ENCODE measurements around the gene IPMK. TPM values are rescaled to one million over a fixed set of nuclear protein-coding genes. Genes with fewer than 3 reads are reported as not detected.

IPMK gene
- total and polyA plus RNA-seq, 2 donors (not counting 3 experiments of a cell fraction or from before 2014, with no cell fraction given): 1.4 to 8.1 TPM

- no peaks in the 10 kb centered on the region for H3K9me3 ChIP-seq (replicated peaks; ENCODE audit: control insufficient read depth, insufficient read depth, low read length)
- H4K20me1 ChIP-seq (replicated peaks; ENCODE audit: control insufficient read depth, extremely low read depth, insufficient read depth, low read length): no peaks in the 10 kb centered on the region
- TF ChIP-seq FOS (IDR thresholded peaks at IDR 0.05; ENCODE audit: borderline replicate concordance, insufficient read depth, low read length): no peak
- TF ChIP-seq EZH2 (IDR thresholded peaks at IDR 0.05; ENCODE audit: borderline replicate concordance, low read depth, low read length, severe bottlenecking): no peak
- no peak for TF ChIP-seq JUN (IDR thresholded peaks at IDR 0.05; ENCODE audit: borderline replicate concordance, insufficient read depth, insufficient read length, low read depth)
- no peak for TF ChIP-seq GATA2 (IDR thresholded peaks at IDR 0.05; ENCODE audit: insufficient read depth, insufficient read length, low read depth, low read length)
- TF ChIP-seq POLR2AphosphoS5 (IDR thresholded peaks at IDR 0.05; ENCODE audit: insufficient read depth, low read depth, low read length): no peak
- TF ChIP-seq, protein P1, sequence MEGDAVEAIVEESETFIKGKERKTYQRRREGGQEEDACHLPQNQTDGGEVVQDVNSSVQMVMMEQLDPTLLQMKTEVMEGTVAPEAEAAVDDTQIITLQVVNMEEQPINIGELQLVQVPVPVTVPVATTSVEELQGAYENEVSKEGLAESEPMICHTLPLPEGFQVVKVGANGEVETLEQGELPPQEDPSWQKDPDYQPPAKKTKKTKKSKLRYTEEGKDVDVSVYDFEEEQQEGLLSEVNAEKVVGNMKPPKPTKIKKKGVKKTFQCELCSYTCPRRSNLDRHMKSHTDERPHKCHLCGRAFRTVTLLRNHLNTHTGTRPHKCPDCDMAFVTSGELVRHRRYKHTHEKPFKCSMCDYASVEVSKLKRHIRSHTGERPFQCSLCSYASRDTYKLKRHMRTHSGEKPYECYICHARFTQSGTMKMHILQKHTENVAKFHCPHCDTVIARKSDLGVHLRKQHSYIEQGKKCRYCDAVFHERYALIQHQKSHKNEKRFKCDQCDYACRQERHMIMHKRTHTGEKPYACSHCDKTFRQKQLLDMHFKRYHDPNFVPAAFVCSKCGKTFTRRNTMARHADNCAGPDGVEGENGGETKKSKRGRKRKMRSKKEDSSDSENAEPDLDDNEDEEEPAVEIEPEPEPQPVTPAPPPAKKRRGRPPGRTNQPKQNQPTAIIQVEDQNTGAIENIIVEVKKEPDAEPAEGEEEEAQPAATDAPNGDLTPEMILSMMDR (IDR thresholded peaks at IDR 0.05; ENCODE audit: extremely low read depth in 1 of 2, insufficient read depth in 1 of 2, low read depth in 1 of 2, low read length in 2 of 2): no peak
- intact Hi-C loops (cut with micrococcal nuclease) (loop anchor here (5.0 to 10.0 kb wide), 2 partner anchors 211 to 338 kb away; partner anchors contain the start of gene BICC1), dilution Hi-C loops (cut with MboI; ENCODE audit: extremely low pct_ligation_motif_present, low sequenced_read_pairs) (no loop called here)
- no peaks in the 10 kb centered on the region for H3K4me1 ChIP-seq (ENCODE audit: control insufficient read depth, extremely low read depth, insufficient read depth, low read length)
- DNase-seq (ENCODE audit: low read depth, low spot score) (no peak), FAIRE-seq (no peak)
- no peaks in the 10 kb centered on the region for H3K36me3 ChIP-seq (ENCODE audit: control insufficient read depth in 2 of 2, extremely low read depth in 1 of 2, insufficient read depth in 2 of 2, low read length in 2 of 2)
- ChIA-PET CTCF (interaction anchor here (0.6 to 2.9 kb wide), 8 partner anchors 9 to 127 kb away, joined by 3 to 13 read pairs (median 3); partner anchors contain the start of gene TFAM), POLR2A (no interaction called here)
- no peak overlapping the region for H3K4me3 ChIP-seq (replicated peaks in 1 of 3; ENCODE audit: insufficient read depth in 1 of 3, low read depth in 1 of 3, low read length in 3 of 3)
- no peak overlapping the region for H3K9ac ChIP-seq (replicated peaks; ENCODE audit: extremely low read depth, insufficient read depth, low read length)
- no TSS peak for BruUV-seq (replicated peaks)
- no peak overlapping the region for H3K4me2 ChIP-seq (ENCODE audit: insufficient read depth, low read length)
- no peaks in the 10 kb centered on the region for H3K79me2 ChIP-seq (ENCODE audit: control insufficient read depth, insufficient read depth, low read length)
- no peak overlapping the region for H2AFZ ChIP-seq (ENCODE audit: low read depth, low read length)
- no peaks in the 10 kb centered on the region for H3K9me1 ChIP-seq (replicated peaks; ENCODE audit: control insufficient read depth, extremely low read depth, insufficient read depth, low read length)
- no peak overlapping the region for H3K27ac ChIP-seq (ENCODE audit: insufficient read depth, low read depth, low read length)
- peaks cover 9 to 15% of the 10 kb centered on the region in 2 experiments for H3K27me3 ChIP-seq (ENCODE audit: control insufficient read depth in 2 of 2, insufficient read depth in 2 of 2, low read length in 2 of 2)
Measured at GRCh38 chr10:58304099-58304633, 36.5 kb upstream of the IPMK start.

All from endothelial cell of umbilical vein (primary cell).